MCF 10A (cell line): ENCODE results near the gene COIL. TPM values are rescaled to one million over a fixed set of nuclear protein-coding genes. Genes with fewer than 3 reads are reported as not detected.

ENCODE experiments used
- BruUV-seq: library from RNA; stranded (reverse); fragments of 400-500 nt; replicated peaks from 2 replicates; lab custom pipeline; 2021; lab: Mats Ljungman, UMichigan
- CTCF ChIA-PET: fragments of 300-600 bp; sonication (Branson Sonifier 250); formaldehyde crosslinking; extraction: SDS; loops from one replicate; lab custom pipeline; 2021; ENCODE audit warnings: antibody characterized with exemption, inconsistent platforms; lab: Yijun Ruan, JAX
- POLR2A ChIA-PET: fragments of 300-600, 350-650 bp; sonication (Branson Sonifier 250); formaldehyde crosslinking; extraction: SDS; loops from one replicate; lab custom pipeline; 2020; ENCODE audit warnings: antibody characterized with exemption, inconsistent platforms; lab: Yijun Ruan, JAX
- DNase-seq: peaks from one replicate; pipeline ENCODE4 v3.0.0-alpha.2; 2018; ENCODE audit not compliant: unreplicated experiment
- H3K27ac Mint-ChIP-seq: one replicate; pipeline ENCODE4 v1.8.0; 2022; ENCODE audit warnings: mild to moderate bottlenecking, low read depth, mixed read lengths; ENCODE audit not compliant: unreplicated experiment
- H3K27me3 Mint-ChIP-seq: one replicate; pipeline ENCODE4 v1.8.0; 2022; ENCODE audit warnings: mixed read lengths; ENCODE audit not compliant: insufficient read depth, unreplicated experiment
- H3K36me3 Mint-ChIP-seq: one replicate; pipeline ENCODE4 v1.8.0; 2022; ENCODE audit warnings: mild to moderate bottlenecking, moderate library complexity, mixed read lengths; ENCODE audit not compliant: insufficient read depth, unreplicated experiment
- H3K4me1 Mint-ChIP-seq: one replicate; pipeline ENCODE4 v1.8.0; 2022; ENCODE audit warnings: mixed read lengths; ENCODE audit not compliant: insufficient read depth, unreplicated experiment
- H3K4me3 Mint-ChIP-seq: one replicate; pipeline ENCODE4 v1.8.0; 2022; ENCODE audit warnings: mild to moderate bottlenecking, moderate library complexity, mixed read lengths; ENCODE audit not compliant: unreplicated experiment
- H3K9me3 Mint-ChIP-seq: one replicate; pipeline ENCODE4 v1.8.0; 2022; ENCODE audit warnings: mixed read lengths; ENCODE audit not compliant: unreplicated experiment
- CTCF ChIP-seq: fragments of 200-600 bp; IDR thresholded peaks from one replicate; pipeline ENCODE4 v1.8.0; 2022; ENCODE audit warnings: antibody characterized with exemption, mild to moderate bottlenecking; ENCODE audit not compliant: unreplicated experiment
- intact Hi-C: fragments of 100-400 bp; cut with micrococcal nuclease; formaldehyde crosslinking; loops from 2 replicates; pipeline ENCODE4 v1.14.1; 2022
- total RNA-seq: library from RNA; stranded (reverse); gene quantifications from 2 replicates; pipeline ENCODE4 v1.2.3, GENCODE V29; 2022

The COIL gene
- total RNA-seq, 1 experiment from 2014 or later, result 15.4 TPM

- TSS peak; percentile 84 for BruUV-seq
- POLR2A ChIA-PET, result interaction anchor here (0.7 to 2.1 kb wide), 20 partner anchors 10 to 215 kb away, joined by 3 to 8 read pairs (median 4); partner anchors contain the start of genes AKAP1 and COIL
- Mint-ChIP-seq H3K4me3 (peak within 1 kb of the TSS; percentile 86), H3K36me3 (peaks cover 8% of the 10 kb centered on the region), H3K9me3 (no peaks in the 10 kb centered on the region), H3K27ac (peak within 1 kb of the TSS; percentile 96), H3K4me1 (peaks cover 36% of the 10 kb centered on the region), H3K27me3 (no peaks in the 10 kb centered on the region)
- intact Hi-C loops, result no loop called here
- CTCF ChIA-PET, result interaction anchor here (0.6 to 0.9 kb wide), 3 partner anchors 23 to 152 kb away, joined by 3 read pairs; no protein-coding TSS in a partner anchor
- TF ChIP-seq CTCF, result no peak
- DNase-seq, result peak; percentile 91
Observed at GRCh38 chr17:56913867-56914580, 46.8 kb downstream of the COIL start, which contains the start of gene TRIM25. TSS of gene TRIM25 (minus strand) at chr17:56914049. CDS start at chr17:56913988, 61 bp downstream.

- peak overlapping the region; percentile 96 for H3K27ac Mint-ChIP-seq
- H3K4me3 Mint-ChIP-seq, result peak overlapping the region; percentile 86
- TF ChIP-seq CTCF, result no peak
- peaks cover 37% of the 10 kb centered on the region for H3K4me1 Mint-ChIP-seq
- H3K36me3 Mint-ChIP-seq, result peaks cover 14% of the 10 kb centered on the region
- no peaks in the 10 kb centered on the region for H3K27me3 Mint-ChIP-seq
- no peaks in the 10 kb centered on the region for H3K9me3 Mint-ChIP-seq
- intact Hi-C loops, result no loop called here
- CTCF ChIA-PET, result interaction anchor here (0.6 to 1.4 kb wide), 5 partner anchors 23 to 193 kb away, joined by 3 to 8 read pairs (median 3); no protein-coding TSS in a partner anchor
- DNase-seq, result peak; percentile 34
- POLR2A ChIA-PET, result interaction anchor here (0.7 to 2.1 kb wide), 20 partner anchors 9 to 214 kb away, joined by 3 to 8 read pairs (median 3); partner anchors contain the start of genes AKAP1 and COIL
- BruUV-seq, result TSS peak; percentile 29
Observed at GRCh38 chr17:56913353-56913866, 47.4 kb downstream of the COIL start.

- Mint-ChIP-seq H3K9me3 (no peaks in the 10 kb centered on the region), H3K36me3 (peaks cover 18% of the 10 kb centered on the region), H3K27ac (peak overlapping the region; percentile 96), H3K4me3 (peak overlapping the region; percentile 86), H3K4me1 (peaks cover 41% of the 10 kb centered on the region), H3K27me3 (no peaks in the 10 kb centered on the region)
- no TSS peak for BruUV-seq
- no peak for DNase-seq
- CTCF ChIA-PET, result interaction anchor here (0.6 to 1.4 kb wide), 3 partner anchors 16 to 192 kb away, joined by 3 to 8 read pairs (median 3); no protein-coding TSS in a partner anchor
- POLR2A ChIA-PET, result interaction anchor here (0.9 to 2.1 kb wide), 6 partner anchors 8 to 172 kb away, joined by 3 to 8 read pairs (median 4); partner anchors contain the start of gene AKAP1
- TF ChIP-seq CTCF, result no peak
- intact Hi-C loops, result no loop called here
Observed at GRCh38 chr17:56913000-56913311, 47.9 kb downstream of the COIL start.
